ENCODE results near the gene PTPN1. TPM values are rescaled to one million over a fixed set of nuclear protein-coding genes. Genes with fewer than 3 reads are reported as not detected.

PTPN1 gene
- polyA plus RNA-seq, 1 experiment, result 16.2 TPM

DNA sequence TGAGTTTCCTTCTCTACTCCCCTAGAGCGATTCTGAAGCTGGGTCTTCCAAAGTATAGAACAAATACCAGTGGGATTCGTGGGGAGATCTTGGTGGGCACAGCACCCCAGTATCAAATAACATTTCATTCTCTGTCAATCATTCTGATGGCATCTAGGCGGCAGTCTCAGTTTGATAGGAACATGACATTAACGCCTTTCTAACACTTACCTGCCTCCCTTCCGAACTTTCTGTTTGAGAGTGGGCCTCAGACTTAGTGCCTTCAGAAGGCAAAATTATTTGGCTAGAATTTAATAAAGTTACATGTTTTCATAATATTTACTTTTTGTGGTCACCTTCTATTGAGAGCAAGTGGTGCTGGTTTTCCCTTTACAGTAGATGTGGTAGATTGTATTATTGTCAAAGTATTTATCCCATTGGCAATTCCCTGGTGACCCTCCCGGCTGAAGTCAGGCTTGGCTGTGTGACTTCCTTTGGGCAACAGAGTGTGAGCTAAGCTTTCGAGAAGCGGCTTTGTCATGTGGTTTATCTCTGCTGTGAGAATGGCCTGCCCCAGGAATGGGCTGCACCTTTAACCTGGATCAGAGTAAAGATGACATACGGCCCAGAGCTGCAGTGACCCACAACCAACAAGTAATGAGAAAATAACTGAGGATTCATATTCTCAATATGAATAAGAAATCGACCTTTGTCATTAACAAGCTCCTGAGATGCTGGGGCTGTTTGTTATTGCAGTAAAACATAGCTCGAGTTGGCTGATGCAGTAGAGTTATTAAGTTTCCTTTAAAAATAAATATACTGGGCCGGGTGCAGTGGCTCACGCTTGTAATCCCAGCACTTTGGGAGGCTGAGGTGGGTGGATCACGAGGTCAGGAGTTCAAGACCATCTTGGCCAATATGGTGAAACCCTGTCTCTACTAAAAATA lies 45.2 kb upstream of the PTPN1 start:
- no peak overlapping the region for H3K4me3 ChIP-seq (ENCODE audit: low read depth, low read length)
- POLR2A ChIA-PET, result no interaction called here

DNA sequence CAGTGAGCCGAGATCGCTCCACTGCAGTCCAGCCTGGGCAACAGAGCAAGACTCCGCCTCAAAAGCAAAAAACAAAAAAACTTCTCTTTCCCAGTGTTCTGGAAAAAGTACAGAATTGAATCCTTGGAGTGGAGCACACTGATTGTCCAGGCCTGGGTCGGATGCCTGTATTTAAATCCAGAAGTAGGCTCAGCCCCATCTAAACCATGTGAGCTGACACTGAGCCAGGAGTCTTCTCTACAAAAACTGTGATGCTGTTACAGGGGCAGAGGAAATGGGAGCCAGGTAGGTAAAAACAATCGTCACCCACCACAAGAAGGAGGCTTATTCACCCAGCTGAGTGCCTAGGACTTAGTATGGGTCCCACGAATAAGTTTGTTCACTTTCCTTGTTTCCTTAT lies 43.0 kb upstream of the PTPN1 start:
- Histone ChIP-seq H3K36me3 (ENCODE audit: control insufficient read depth, insufficient read depth, low read length) (no peaks in the 10 kb centered on the region), H3K4me3 (ENCODE audit: low read depth, low read length) (no peak overlapping the region), H3K27me3 (ENCODE audit: control insufficient read depth, insufficient read depth, low read length) (no peaks in the 10 kb centered on the region)
- POLR2A ChIA-PET, result no interaction called here
- DNase-seq (ENCODE audit: low read depth), result no peak
- CTCF ChIA-PET, result interaction anchor here (0.7 to 10.2 kb wide), 6 partner anchors 83 to 488 kb away, joined by 3 to 195 read pairs (median 4); partner anchors contain the start of gene CEBPB
- TF ChIP-seq, protein P1, sequence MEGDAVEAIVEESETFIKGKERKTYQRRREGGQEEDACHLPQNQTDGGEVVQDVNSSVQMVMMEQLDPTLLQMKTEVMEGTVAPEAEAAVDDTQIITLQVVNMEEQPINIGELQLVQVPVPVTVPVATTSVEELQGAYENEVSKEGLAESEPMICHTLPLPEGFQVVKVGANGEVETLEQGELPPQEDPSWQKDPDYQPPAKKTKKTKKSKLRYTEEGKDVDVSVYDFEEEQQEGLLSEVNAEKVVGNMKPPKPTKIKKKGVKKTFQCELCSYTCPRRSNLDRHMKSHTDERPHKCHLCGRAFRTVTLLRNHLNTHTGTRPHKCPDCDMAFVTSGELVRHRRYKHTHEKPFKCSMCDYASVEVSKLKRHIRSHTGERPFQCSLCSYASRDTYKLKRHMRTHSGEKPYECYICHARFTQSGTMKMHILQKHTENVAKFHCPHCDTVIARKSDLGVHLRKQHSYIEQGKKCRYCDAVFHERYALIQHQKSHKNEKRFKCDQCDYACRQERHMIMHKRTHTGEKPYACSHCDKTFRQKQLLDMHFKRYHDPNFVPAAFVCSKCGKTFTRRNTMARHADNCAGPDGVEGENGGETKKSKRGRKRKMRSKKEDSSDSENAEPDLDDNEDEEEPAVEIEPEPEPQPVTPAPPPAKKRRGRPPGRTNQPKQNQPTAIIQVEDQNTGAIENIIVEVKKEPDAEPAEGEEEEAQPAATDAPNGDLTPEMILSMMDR (IDR thresholded peaks at IDR 0.05; ENCODE audit: insufficient read depth, low read depth, low read length), result no peak

More for the DNA sequence above, 45.2 kb upstream of the PTPN1 start:
- TF ChIP-seq, protein P1 (IDR thresholded peaks at IDR 0.05; ENCODE audit: insufficient read depth, low read depth, low read length), result no peak
- DNase-seq (ENCODE audit: low read depth), result no peak
- no peaks in the 10 kb centered on the region for H3K27me3 ChIP-seq (ENCODE audit: control insufficient read depth, insufficient read depth, low read length)
- CTCF ChIA-PET, result interaction anchor here (0.7 to 10.2 kb wide), 32 partner anchors 10 to 323 kb away, joined by 3 to 195 read pairs (median 4); partner anchors contain the start of gene CEBPB
- no peaks in the 10 kb centered on the region for H3K36me3 ChIP-seq (ENCODE audit: control insufficient read depth, insufficient read depth, low read length)

DNA sequence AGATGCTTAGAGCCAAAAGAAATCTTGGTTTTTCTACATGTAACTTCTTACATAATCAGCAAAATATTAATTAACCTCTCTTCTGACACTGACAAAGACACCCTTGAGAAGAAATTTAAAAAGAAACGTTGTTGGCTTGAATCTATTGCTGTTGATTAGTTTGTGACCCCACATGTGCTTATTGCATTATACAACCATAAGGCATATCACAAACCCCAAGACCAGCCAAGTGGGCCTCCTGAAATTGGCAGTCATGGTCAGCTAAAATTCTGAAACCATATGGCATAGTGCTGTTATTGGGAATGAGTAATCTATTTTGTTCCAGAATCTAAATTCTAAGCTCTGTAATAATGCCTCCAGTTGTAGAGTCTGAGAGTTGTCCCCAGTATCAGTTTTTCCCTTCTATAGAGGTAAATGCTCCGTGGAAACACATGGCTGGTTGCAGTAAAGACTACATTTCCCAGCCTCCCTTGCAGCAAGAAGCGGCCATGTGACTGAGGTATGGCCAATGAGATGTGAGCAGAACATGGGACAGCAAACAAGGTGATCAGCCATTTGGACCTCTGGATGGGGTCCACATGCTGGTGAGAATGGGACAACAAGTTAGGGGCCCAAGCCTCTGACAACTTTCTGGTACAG lies 42.3 kb upstream of the PTPN1 start:
- no peak overlapping the region for H3K4me3 ChIP-seq (ENCODE audit: low read depth, low read length)
- ChIA-PET CTCF (interaction anchor here (0.7 to 10.2 kb wide), 7 partner anchors 16 to 298 kb away, joined by 3 to 195 read pairs (median 4); partner anchors contain the start of gene CEBPB), POLR2A (no interaction called here)
- no peaks in the 10 kb centered on the region for H3K27me3 ChIP-seq (ENCODE audit: control insufficient read depth, insufficient read depth, low read length)
- no peak for DNase-seq (ENCODE audit: low read depth)
- no peaks in the 10 kb centered on the region for H3K36me3 ChIP-seq (ENCODE audit: control insufficient read depth, insufficient read depth, low read length)
- TF ChIP-seq, protein P1 (IDR thresholded peaks at IDR 0.05; ENCODE audit: insufficient read depth, low read depth, low read length), result no peak

DNA sequence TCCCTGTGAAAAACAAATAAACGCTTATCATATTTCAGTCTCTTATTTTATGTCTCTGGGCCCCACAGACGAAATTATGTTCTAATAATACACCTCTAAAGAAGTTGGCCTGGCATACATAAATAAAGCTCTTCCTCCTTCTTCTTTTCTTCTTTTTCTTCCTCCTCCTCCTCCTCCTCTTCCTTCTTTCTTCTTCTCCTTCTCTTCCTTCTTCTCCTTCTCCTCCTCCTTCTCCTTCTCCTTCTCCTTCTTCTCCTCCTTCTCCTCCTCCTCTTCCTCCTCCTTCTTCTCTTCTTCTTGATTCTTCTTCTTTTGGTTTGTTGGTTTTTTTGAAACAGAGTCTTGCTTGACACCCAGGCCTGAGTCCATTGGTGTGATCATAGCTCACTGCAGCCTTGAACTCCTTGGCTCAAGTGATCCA lies 41.8 kb upstream of the PTPN1 start:
- ChIA-PET POLR2A (no interaction called here), CTCF (interaction anchor here (0.7 to 10.2 kb wide), 7 partner anchors 15 to 299 kb away, joined by 3 to 195 read pairs (median 4); partner anchors contain the start of gene CEBPB)
- TF ChIP-seq, protein P1 (IDR thresholded peaks at IDR 0.05; ENCODE audit: insufficient read depth, low read depth, low read length), result no peak
- Histone ChIP-seq H3K27me3 (ENCODE audit: control insufficient read depth, insufficient read depth, low read length) (no peaks in the 10 kb centered on the region), H3K36me3 (ENCODE audit: control insufficient read depth, insufficient read depth, low read length) (no peaks in the 10 kb centered on the region), H3K4me3 (ENCODE audit: low read depth, low read length) (no peak overlapping the region)
- no peak for DNase-seq (ENCODE audit: low read depth)
